Left ventricle myocardium superior (tissue), 1 donor: Measurements from ENCODE around the gene PASD1. TPM values are rescaled to one million over a fixed set of nuclear protein-coding genes. Genes with fewer than 3 reads are reported as not detected.
A peak's percentile ranks its signal among the peaks of the same experiment; 100 is the strongest.
"Not testable (repeated sequence)": the region's sequence is repeated elsewhere in the genome, so short reads cannot be mapped to it uniquely, and the experiment has no call there.

Experiments used
- ATAC-seq: fragments of 200-7000 bp; cut with Tn5 transposase; one replicate; pipeline ENCODE4 v1.9.1; 2020; ENCODE audit warnings: mild to moderate bottlenecking, moderate library complexity
- DNase-seq: peaks from one replicate; pipeline ENCODE4 v3.0.0-alpha.2; 2020
- intact Hi-C: fragments of 100-400 bp; cut with micrococcal nuclease; formaldehyde crosslinking; loops from one replicate; pipeline ENCODE4 v1.11.0; 2022
- total RNA-seq: library from RNA; stranded (reverse); fragmentation: NEBNext Ultra II Directional; extraction: Animal tissue kit (Norgen Biotek cat#: 25700); gene quantifications from one replicate; pipeline ENCODE4 v1.2.1, GENCODE V29; 2021
- donor health status: DM: no; HTN: yes; CAD: no; lungs with severe emphysema.

Gene PASD1
- total RNA-seq, 1 donor from 2014 or later, result not detected

DNA sequence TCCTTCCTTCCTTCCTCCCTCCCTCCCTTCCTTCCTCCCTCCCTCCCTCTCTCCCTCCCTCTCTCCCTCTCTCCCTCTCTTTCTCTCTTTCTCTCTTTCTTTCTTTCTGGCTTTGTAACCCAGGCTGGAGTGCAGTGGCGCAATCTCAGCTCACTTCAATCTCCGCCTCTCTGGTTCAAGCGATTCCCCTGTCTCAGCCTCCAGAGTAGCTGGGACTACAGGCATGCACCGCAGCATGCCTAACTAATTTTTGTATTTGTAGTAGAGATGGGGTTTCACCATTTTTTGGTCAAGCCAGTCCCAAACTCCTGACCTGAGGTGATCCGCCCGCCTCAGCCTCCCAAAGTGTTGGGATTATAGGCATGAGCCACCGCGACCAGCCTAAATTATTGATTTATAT lies 133.6 kb downstream of the PASD1 start:
- DNase-seq, intact Hi-C loops: not testable (repeated sequence)
- peak; percentile 47 for ATAC-seq

DNA sequence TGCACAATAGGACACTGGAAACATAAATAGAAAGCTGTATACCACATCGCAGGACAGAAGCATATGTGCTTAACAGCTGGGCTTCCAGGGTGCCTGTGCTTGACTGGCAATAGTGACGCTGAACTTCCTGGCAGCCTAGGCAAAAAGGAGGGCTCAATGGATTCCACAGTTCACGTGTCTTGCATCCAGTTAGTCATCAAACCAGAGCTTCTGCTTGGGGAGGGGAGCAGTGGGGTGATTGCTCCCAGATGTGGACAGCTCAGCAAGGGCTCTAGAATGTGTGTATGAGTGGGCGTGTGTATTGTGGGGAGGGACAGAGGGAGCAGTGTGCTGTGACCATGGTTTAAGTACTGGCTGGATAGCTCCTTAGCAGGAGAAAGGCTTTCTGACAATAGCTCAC lies 134.0 kb downstream of the PASD1 start:
- intact Hi-C loops, result no loop called here
- peak; percentile 80 for ATAC-seq
- no peak for DNase-seq

DNA sequence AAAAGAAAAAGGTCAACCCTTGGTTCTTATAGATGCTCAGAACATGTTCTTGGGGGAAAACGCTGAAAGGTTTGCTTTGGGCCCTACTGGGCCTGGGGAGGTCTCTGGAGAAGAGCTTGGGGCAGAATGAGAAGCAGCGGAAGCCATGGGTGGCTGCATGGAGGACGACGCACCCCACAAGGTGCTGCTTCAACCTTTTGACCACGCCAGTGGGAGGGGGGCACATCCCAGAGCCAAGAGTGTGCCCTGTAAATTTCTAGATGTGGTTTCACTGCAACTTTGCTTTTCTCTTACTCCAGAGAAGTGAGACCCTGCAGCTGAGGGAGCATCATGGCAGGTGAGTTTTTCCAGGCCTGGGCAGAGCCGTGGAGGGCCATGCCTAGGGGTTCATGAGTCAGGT lies 135.0 kb downstream of the PASD1 start:
- DNase-seq (no peak), ATAC-seq (no peak)
- intact Hi-C loops, result no loop called here

- DNase-seq (no peak), ATAC-seq (no peak)
- intact Hi-C loops, result no loop called here
Measured at GRCh38 chrX:151699746-151700145, 136.3 kb downstream of the PASD1 start.

GRCh38 chrX:151700581-151700980 lies 137.1 kb downstream of the PASD1 start:
- no peak for ATAC-seq
- intact Hi-C loops, result no loop called here

GRCh38 chrX:151701071-151701470 lies 137.6 kb downstream of the PASD1 start:
- intact Hi-C loops, result no loop called here
- ATAC-seq, result no peak
- DNase-seq, result no peak

More at GRCh38 chrX:151700581-151700980, 137.1 kb downstream of the PASD1 start:
- DNase-seq, result no peak

DNA sequence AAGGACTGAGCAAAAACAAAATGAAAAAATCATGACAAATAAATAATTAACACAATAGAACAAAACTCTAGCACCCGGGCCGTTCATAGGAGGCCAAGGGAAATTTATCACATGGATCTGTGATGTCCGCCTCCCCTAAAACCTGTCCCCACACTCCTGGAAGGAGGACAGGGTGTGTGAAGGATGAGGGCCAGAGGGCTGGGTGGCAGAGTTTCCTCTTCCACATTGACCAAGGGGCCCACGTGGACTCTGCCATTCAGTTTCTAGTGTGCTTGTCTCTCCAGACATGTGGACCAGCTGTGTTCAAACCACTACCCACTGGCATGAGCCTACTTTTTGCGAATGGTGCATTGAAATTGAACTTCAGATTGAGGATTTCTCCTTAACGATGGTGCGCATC lies 138.1 kb downstream of the PASD1 start:
- intact Hi-C loops, result no loop called here
- DNase-seq, result no peak

DNA sequence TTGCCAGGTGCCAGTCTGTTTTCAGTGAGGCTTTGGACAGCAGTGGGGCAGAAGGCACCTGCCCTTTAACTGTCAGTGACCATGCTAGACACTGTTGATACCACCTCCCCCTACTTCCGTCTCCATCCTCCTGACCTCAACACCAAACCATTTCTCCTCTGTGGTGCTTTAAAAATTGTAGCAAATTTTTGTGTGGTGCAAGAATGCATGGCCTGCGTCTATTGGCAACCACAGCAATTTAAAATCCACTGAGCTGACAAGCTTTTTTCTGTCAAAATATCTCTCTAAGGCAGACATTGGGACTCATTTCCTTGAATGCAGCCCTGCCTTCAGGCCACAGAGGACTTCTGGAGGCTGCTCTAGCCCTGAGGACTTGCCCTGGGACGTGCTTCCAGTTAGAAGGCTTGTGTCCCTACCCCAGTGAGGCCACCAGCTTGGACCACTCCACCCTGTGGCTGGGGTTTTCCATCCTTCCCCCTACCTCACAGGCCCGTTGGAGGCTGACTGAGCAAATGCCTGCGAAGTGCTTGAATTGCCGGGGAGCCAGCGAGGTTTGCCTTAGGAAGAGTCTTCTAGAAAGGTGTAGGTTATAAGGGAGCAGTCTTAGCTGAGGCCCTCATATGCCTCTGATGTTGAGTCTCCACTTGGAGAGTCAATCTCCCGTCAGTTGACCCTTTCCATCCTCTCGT lies 138.7 kb downstream of the PASD1 start:
- DNase-seq (no peak), ATAC-seq (no peak)
- intact Hi-C loops, result no loop called here

More for the DNA sequence above, 138.1 kb downstream of the PASD1 start:
- ATAC-seq, result no peak

DNA sequence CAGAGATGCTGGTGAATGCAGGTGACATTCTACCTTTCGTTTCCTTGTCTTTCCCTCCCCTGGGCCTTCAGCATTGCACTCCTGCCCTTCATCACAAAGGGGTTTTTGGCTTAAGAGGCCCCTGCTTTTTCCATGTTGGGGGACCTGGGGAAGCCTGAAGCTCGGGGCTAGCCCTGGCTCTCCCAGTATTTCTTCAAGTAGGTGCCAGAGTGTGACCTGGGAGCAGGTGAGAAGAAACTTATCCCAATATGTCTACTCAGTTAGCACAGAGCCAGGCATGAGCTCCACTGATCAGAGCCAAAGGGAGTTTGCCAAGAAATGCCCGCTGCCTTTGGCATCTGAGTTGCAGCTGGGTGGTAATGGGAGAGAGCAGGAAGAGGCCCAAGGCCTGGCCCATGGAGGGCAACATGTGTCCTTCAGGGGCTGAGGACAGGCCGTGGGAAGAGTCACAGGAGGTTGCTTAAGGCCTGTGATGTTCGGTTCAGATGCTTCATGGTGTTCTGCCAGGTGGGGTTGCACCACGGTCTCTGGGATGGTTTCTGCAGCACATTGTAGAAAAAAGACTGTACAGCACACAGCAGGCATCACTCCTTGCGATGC lies 139.4 kb downstream of the PASD1 start:
- ATAC-seq, result peak; percentile 31
- intact Hi-C loops, result no loop called here
- DNase-seq, result no peak

GRCh38 chrX:151703487-151703886 lies 140.0 kb downstream of the PASD1 start:
- ATAC-seq (peak; percentile 90), DNase-seq (peak; percentile 77)
- intact Hi-C loops, result no loop called here

- no peak for DNase-seq
- intact Hi-C loops, result no loop called here
- peak; percentile 56 for ATAC-seq
Measured at GRCh38 chrX:151704041-151704663, 140.7 kb downstream of the PASD1 start.

DNA sequence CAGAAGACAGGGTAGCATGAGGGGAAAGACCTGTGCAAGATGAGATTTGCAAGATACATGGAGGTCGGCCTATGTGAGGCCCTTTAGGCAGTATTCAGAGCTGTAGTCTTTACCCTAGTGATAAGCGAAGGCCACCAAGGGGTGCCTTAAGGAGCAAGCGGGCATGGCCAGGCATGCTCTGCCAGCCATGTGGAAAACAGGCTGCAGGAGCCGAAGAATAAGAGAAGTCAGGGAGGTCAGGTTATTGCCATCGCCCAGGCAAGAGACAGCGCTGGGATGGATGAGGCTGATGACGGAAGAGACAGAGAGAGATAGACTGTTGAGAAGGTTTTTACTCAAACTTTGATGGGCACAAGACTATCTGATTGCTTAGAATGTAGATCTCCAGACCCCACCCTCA lies 145.3 kb downstream of the PASD1 start:
- ATAC-seq (no peak), DNase-seq (no peak)
- intact Hi-C loops, result no loop called here

GRCh38 chrX:151710457-151710856 lies 147.0 kb downstream of the PASD1 start:
- intact Hi-C loops, result no loop called here
- ATAC-seq (no peak), DNase-seq (no peak)

- DNase-seq (no peak), ATAC-seq (no peak)
- intact Hi-C loops, result no loop called here
Measured at GRCh38 chrX:151711154-151711553, 147.7 kb downstream of the PASD1 start.

DNA sequence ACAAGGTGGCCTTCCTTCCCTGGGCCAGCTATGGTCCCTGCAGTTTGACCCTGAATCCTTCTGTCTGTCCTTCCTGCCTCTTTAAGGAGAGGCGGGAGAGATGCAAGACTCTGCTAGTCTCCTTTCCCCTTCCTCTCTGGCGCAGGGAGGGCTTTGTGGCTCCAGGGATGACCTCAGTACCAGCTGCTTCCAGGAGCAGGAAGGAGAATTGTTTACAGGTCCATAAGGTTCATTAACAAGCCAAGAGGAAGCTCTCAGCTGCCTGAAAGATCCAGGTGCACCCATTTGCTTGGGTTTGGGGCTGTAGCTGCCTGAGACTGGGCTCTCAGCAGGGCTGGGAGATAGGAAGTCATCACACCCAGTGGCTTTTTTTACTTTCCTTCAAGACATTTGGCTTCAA lies 148.3 kb downstream of the PASD1 start:
- no peak for DNase-seq
- intact Hi-C loops, result no loop called here
- peak; percentile 80 for ATAC-seq

DNA sequence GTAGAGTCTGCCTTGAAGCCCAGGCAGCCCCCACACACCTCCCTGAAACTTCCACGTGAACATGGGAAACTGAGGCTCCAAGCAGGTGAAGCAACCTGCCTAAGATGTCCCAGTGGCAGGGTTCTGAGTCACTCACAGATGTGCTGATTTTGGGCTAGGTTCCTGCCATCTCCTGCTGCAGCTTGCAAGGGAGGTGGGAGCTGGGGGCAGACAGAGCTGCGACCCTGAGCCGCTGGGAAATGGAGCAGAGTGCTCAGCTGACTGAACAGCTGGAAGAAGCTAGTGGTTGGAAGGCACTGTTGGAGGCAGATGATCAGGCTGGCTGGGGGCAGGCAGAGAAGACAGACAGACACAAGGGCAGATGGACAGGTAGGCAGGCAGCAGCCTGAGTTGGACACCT lies 148.8 kb downstream of the PASD1 start:
- no peak for DNase-seq

DNA sequence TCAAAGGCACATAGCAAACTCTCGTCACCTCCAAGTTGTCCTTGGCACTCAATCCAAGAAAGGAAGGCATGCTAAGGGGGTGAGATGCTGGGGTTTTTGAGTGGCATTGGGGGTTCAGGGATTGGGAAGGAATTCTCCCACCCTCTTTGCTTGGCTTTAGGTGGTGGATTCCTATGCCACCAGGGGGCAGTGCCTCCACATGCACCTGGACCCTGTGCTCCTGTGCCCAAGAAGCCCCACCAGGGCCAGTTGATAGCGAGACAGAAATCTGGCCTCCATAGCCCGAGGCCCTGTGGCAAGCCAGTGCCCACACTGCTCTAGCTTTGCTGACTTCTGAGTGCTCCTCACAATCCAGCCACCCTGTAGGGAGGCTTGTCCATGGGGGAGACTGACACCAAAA lies 150.4 kb downstream of the PASD1 start:
- DNase-seq (no peak), ATAC-seq (no peak)
- intact Hi-C loops, result no loop called here

More for the DNA sequence above, 148.8 kb downstream of the PASD1 start:
- intact Hi-C loops, result no loop called here
- no peak for ATAC-seq

DNA sequence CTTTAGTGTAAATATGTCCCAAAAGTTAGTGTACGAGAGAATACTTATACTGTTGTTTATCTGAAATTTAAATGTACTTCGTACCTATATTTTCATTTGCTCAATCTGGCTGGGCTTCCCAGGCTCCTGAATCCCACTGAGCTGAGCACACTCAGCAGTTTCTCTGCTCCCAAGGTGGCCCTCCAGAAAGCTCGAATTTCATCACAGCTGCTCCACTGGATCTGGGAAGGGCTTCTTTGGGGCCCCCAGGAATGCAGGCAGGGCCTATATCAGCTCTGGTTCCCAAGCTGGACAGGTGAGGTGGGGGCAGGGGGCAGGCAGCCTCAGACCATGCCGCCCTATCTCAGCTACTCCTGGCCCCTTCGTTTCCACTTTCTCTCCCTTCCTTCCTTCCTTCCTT lies 150.9 kb downstream of the PASD1 start:
- no peak for DNase-seq
- intact Hi-C loops, result no loop called here
- ATAC-seq, result no peak

DNA sequence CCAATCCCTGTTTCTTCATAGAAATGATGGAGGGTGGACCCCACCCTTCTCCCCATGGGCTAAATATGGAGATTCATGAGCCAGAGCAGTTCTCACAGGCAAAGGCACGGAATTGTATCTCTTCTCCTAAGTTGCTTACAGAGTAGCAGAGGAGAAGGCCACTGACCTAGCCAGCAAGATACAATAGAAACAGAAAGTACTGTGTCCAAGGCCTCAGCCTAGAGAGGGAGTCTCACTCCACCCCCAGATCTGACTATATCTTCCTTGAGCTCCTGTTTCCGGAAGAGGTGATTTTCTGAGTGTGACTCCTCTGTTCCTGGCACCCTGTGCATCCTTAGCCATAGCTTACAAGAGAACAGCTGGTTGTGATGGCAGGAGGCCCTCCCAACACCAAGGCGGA lies 152.3 kb downstream of the PASD1 start, which contains the start of gene FATE1:
Gene FATE1, plus strand, starts transcription at position 284 of the 400 bp plus-strand sequence. Its CDS starts 85 bp downstream, at position 369.
- DNase-seq (no peak), ATAC-seq (no peak)
- intact Hi-C loops, result no loop called here

GRCh38 chrX:151722241-151722846 lies 158.9 kb downstream of the PASD1 start:
- ATAC-seq (peak; percentile 79), DNase-seq (peak; percentile 70)
- intact Hi-C loops, result no loop called here
